GM04504 (cell line): Measurements from ENCODE around the gene RNF8.
"Not testable (repeated sequence)": the region's sequence is repeated elsewhere in the genome, so short reads cannot be mapped to it uniquely, and the experiment has no call there.

ENCODE experiments used
- DNase-seq: peaks from one replicate; pipeline ENCODE4 v3.0.0-alpha.2; 2012; ENCODE audit warnings: low read depth

The RNF8 gene

DNA sequence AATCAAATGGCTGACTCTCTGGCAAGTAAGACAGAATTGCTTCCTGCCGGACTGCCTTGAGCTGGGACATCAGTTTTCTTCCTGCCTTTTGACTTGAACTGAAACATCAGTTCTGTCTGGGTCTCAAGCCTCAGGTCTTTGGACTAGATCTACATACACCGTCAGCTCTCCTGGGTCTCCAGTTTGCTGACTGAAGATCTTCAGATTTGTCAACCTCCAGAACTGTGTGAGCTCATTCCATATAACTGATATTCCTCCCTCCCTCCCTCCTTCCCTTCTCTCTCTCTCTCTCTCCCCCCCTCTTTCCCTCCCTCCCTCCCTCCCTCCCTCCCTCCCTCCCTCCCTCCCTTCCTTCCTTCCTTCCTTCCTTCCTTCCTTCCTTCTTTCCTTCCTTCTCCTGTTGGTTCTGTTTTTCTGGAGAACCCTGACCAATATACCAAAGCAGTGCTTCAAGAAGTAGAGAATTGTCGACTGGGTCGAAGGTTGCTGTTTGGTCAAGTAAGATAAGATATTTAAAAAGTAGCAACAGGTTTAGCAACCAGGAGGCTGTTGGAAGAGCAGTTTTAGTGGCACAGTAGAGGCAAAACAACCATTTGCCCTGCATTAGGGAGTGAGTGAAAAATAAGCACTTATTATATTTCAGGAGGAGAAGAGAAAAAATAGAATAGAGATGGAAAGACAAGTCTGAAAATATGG lies 46.2 kb downstream of the RNF8 start:
- no peak for DNase-seq

GRCh38 chr6:37401658-37402057 lies 47.9 kb downstream of the RNF8 start:
- DNase-seq, result not testable (repeated sequence)

- no peak for DNase-seq
Observed at GRCh38 chr6:37406726-37407341, 53.1 kb downstream of the RNF8 start.

GRCh38 chr6:37407948-37408347 lies 54.2 kb downstream of the RNF8 start:
- DNase-seq, result no peak

DNA sequence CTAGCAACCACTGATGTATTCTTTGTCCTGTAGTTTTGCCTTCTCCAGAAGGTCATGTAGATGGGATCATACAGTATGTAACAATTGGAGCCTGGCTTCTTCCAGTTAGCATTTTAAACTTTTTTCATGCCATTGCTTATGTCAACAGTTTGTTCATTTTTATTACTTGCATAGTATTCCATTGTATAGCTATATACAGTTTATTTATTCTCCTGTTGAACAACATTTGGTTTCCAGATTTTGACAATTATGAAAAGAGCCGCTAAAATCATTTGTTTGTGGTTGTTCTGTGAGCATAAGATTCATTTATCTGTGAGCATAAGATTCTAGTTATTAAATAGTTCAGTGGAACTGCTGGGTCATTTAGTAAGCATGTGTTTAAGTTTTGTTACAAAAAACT lies 55.7 kb downstream of the RNF8 start:
- DNase-seq, result no peak

DNA sequence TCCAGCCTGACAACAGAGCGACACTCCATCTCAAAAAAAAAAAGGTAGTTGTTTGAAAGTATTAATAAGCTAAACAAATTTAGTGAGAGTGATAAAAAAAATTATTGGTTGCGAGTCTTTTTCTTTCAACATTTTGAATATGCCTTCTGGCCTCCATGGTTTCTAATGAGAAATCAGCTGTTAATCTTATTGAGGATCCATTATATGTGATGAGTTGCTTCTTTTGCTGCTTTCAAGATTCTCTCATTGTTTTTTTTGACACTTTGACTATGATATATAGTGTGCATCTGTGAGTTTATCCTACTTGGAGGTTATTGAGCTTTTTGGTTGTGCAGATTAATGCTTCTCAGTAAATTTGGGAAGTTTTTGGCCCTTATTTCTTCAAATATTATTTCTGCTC lies 63.6 kb downstream of the RNF8 start:
- DNase-seq, result no peak

GRCh38 chr6:37418722-37419121 lies 64.9 kb downstream of the RNF8 start:
- no peak for DNase-seq

DNA sequence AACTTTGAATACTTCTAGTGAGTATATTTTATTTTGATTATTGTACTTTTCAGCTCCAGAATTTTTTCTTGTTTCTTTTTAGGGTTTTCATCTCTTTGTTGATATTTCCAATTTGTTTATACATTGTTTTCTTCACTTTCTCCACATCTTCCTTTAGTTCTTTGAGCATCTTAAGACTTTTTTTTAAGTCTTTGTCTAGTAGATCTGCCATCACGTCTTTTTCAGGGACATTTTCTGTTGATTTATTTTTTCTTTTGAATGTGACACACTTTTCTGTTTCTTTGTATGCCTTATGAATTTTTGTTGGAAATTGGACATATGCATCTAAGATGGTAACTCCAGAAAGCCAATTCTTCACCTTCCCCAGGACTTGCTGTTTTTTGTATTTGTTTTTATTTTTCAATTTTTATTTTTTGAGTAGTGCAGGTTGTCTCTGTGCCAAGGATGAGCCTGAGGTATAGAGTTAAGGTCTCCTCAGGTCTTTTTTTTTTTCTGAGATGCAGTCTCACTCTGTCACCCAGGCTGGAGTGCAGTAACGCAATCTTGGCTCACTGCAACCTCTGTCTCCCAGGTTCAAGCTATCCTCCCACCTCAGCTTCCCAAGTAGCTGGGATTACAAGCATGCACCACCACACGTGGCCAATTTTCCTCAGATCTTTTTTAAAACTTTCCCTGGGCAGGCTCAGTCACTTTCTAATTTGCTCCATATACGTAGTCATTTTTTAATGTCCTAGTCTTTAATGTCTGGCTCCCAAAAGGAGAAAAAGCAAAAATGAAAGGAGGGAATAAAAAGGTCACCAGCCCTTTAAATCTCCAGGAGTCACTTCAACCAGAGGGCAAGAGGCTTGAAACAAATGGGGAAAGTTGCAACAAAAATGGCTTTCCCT lies 72.5 kb downstream of the RNF8 start:
- DNase-seq, result no peak

GRCh38 chr6:37426945-37427510 lies 73.2 kb downstream of the RNF8 start:
- no peak for DNase-seq

DNA sequence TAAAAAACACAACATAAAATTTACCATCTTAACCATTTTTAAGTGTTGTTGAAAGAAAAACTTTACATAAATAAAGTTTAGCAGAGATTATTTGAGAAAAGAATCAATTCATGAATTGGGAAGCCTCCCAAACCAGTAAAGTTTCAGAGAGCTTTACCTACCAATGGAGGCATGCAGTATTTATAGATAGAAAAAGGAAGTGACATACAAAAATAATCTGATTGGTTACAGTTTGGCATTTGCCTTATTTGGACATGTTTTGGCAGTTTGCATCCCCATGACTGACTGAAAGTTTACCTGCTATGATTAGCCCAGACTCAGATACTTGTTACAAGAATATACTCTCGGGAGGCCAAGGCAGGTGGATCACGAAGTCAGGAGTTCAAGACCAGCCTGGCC lies 75.6 kb downstream of the RNF8 start:
- no peak for DNase-seq

GRCh38 chr6:37432590-37432915 lies 78.8 kb downstream of the RNF8 start:
- no peak for DNase-seq

DNA sequence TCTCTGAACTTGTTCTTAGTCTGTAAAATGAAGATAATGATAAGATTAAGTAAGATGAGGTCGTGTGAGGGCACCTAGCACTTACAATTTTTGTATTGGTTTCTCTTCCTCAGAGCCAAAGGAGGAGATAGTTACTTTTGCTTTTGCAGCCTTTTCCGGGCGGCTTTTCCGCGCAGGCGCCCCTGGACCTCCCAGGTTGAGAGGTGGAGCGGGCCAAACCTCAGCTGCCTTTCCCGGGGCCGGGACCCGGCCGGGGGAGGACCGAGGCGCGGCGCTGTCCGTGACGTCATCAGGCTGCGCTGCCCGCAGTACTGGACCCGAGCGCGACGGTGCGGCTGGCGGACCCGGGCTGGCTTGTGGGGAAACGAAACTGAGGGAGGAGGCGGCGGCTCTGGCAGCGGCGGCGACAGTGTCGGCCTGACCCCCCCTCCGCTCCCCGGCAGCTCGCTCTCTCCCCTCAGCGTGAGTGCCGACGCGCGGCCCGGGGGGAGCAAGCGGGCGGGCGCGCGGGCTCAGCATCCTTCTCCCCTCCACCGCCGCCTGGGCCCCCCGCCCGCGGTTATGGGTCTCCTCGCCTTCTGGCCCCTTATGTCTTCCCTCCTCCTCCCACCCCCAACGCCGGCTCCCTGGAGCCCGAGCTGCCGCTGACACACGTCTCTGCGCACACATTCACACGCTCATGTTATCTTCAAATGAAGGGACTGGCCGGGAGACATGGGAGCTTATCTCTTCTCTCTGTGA lies 79.3 kb downstream of the RNF8 start, which contains the start of gene CMTR1:
Gene CMTR1 (plus strand): TSS at position 306 of the 741 bp plus-strand sequence. CDS start 2,409 bp downstream, outside the sequence.
- peak; percentile 78 for DNase-seq

GRCh38 chr6:37433657-37434271 lies 80.0 kb downstream of the RNF8 start:
- DNase-seq, result no peak

- DNase-seq, result no peak
Observed at GRCh38 chr6:37435373-37435772, 81.6 kb downstream of the RNF8 start.

DNA sequence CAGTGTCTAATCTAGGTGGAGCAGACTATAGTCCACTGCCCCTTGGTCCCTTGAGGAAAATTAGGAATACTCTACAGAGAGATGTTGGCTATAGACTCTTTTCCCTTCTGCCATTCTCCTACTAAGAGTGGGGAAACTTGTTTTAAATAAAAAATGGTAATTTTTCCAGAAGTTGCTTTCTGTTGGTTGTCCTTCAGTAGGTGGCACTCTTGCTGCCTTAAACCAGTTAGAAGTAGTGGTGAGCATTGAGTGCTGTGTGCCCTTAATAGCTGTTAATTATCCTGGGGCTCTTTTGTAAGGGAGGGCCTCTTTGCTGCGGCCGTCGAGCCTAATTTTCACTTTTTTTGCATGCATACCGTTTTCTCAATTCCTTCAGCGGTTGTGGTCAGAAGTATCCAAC lies 82.0 kb downstream of the RNF8 start:
- DNase-seq, result no peak

GRCh38 chr6:37438930-37439329 lies 85.1 kb downstream of the RNF8 start:
- no peak for DNase-seq

DNA sequence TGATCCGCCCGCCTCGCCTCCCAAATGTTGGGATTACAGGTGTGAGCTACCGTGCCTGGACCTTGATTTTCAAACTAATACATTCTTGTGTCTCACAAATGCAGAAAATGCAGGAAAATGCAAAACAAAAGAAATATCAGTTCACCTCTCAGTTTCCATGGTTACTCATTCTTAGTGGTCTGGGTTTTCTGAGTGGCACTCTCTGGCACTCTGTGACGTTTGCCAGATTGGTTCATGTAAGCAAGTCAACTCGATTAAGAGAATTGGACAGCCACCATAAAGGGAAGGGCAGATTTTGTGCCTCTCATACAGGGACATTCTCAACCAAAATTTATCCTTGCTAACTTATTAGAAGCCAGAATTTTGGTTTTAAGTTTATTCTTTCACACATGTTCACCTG lies 87.9 kb downstream of the RNF8 start:
- no peak for DNase-seq

DNA sequence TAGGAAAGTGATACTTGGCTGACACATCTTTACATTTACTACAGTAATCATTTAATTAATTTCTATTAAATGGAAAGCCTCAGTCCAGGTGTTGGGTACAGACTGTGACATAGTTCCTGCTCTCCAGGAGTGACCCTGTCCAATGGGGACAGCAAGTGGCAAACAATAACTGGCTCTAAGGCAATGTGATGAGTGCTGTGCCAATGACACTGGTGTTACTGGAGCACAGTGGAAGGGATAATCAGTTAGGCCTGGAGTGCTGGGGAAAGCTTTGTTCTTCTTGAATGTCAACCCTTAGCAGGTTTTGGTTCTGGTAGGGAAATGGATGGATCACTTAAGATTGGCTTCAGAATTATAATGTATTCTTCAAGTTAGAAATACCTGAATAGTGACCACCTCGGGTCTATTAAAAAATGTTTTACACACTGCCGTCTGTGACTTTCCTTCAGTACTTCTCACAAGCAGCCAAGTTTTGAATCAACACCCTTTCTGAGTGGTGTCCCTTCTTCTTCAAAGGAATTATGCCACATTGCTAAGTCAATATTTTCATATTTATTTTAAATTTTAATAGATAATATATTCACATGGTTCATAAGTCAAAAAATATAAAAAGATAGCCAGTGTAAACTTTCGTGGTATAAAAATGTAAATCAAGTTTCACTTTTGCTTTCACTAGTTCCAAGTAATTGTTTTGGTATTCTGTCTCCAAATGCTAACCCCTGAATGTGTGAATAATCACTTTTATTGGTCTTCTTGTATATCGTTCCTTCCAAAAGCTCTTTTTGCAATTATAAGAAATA lies 88.8 kb downstream of the RNF8 start:
- DNase-seq, result no peak

- not testable (repeated sequence) for DNase-seq
Observed at GRCh38 chr6:37443216-37443542, 89.4 kb downstream of the RNF8 start.
